SIG-M5 (cell line): ENCODE measurements around the gene SF3B2.
"Not testable (repeated sequence)": the region's sequence is repeated elsewhere in the genome, so short reads cannot be mapped to it uniquely, and the experiment has no call there.

Source experiments
- DNase-seq: peaks from one replicate; lab custom pipeline; 2025; lab: John Stamatoyannopoulos, UW

Gene SF3B2

GRCh38 chr11:66017321-66017720 lies 34.8 kb upstream of the SF3B2 start:
- no peak for DNase-seq

- no peak for DNase-seq
Measured at GRCh38 chr11:66020212-66020611, 32.0 kb upstream of the SF3B2 start.

- DNase-seq, result no peak
Measured at GRCh38 chr11:66020618-66021357, 31.4 kb upstream of the SF3B2 start.

- no peak for DNase-seq
Measured at GRCh38 chr11:66022401-66023185, 29.6 kb upstream of the SF3B2 start.

- not testable (repeated sequence) for DNase-seq
Measured at GRCh38 chr11:66023186-66023440, 29.1 kb upstream of the SF3B2 start.

GRCh38 chr11:66026017-66026529 lies 26.1 kb upstream of the SF3B2 start, which contains the start of gene CATSPER1:
Gene CATSPER1, minus strand, starts transcription at chr11:66026479. Its CDS starts 100 bp downstream, at chr11:66026379.
- no peak for DNase-seq

GRCh38 chr11:66032957-66033735 lies 19.0 kb upstream of the SF3B2 start:
- DNase-seq, result no peak

GRCh38 chr11:66035653-66036333 lies 16.4 kb upstream of the SF3B2 start:
- DNase-seq, result no peak

GRCh38 chr11:66036334-66036710 lies 15.8 kb upstream of the SF3B2 start:
- DNase-seq, result no peak

GRCh38 chr11:66037327-66037726 lies 14.8 kb upstream of the SF3B2 start:
- no peak for DNase-seq

GRCh38 chr11:66039765-66040164 lies 12.4 kb upstream of the SF3B2 start:
- no peak for DNase-seq

- no peak for DNase-seq
Measured at GRCh38 chr11:66042227-66042995, 9.8 kb upstream of the SF3B2 start.

GRCh38 chr11:66042996-66043906 lies 8.9 kb upstream of the SF3B2 start:
- no peak for DNase-seq

GRCh38 chr11:66044757-66045156 lies 7.4 kb upstream of the SF3B2 start:
- no peak for DNase-seq

GRCh38 chr11:66045177-66045639 lies 7.0 kb upstream of the SF3B2 start:
- no peak for DNase-seq

- no peak for DNase-seq
Measured at GRCh38 chr11:66046901-66047300, 5.3 kb upstream of the SF3B2 start.

- DNase-seq, result no peak
Measured at GRCh38 chr11:66047541-66048365, 4.4 kb upstream of the SF3B2 start.

GRCh38 chr11:66048547-66049323 lies 3.4 kb upstream of the SF3B2 start, which contains the start of gene GAL3ST3:
Gene GAL3ST3, minus strand, starts transcription at chr11:66049161. Its CDS starts 3,746 bp downstream, at chr11:66045415.
- no peak for DNase-seq
